HEK293 (cell line): Measurements from ENCODE around the gene SREBF1.
A peak's percentile ranks its signal among the peaks of the same experiment; 100 is the strongest.

ENCODE experiments used
- CTCF ChIA-PET: fragments of 350-600 bp; formaldehyde crosslinking; extraction: SDS; loops from one replicate; lab custom pipeline; 2021; ENCODE audit warnings: antibody characterized with exemption; lab: Yijun Ruan, JAX
- POLR2A ChIA-PET: fragments of 300-600 bp; formaldehyde crosslinking; extraction: SDS; loops from one replicate; lab custom pipeline; 2020; ENCODE audit warnings: antibody characterized with exemption, inconsistent platforms; lab: Yijun Ruan, JAX
- H3K27ac ChIP-seq: fragments of 200-500 bp; sonication (Bioruptor generic); 2 replicates; pipeline ENCODE4 v1.5.1; 2014; ENCODE audit warnings: low read depth, low read length, control low read depth, inconsistent platforms; ENCODE audit errors: extremely low read depth
- H3K36me3 ChIP-seq, 2 experiments: fragments of 200-500 bp in 1 of 2; sonication (Bioruptor generic) in 1 of 2; 1 replicate in 1 of 2; 2 replicates in 1 of 2; pipeline ENCODE4 v1.5.1; 2014 to 2017; ENCODE audit warnings: inconsistent platforms in 2 of 2, low read length in 2 of 2; ENCODE audit not compliant: control insufficient read depth in 2 of 2, insufficient read depth in 1 of 2
- H3K4me1 ChIP-seq: fragments of 200-500 bp; sonication (Bioruptor generic); 2 replicates; pipeline ENCODE4 v1.5.1; 2014; ENCODE audit warnings: mild to moderate bottlenecking, low read length, inconsistent platforms; ENCODE audit not compliant: control insufficient read depth, insufficient read depth
- H3K4me3 ChIP-seq: 2 replicates; pipeline ENCODE4 v1.5.1; 2011; ENCODE audit warnings: low read depth, mild to moderate bottlenecking, control low read depth, low read length, moderate library complexity
- H3K9me3 ChIP-seq: fragments of 200-500 bp; sonication (Bioruptor generic); 2 replicates; pipeline ENCODE4 v1.5.1; 2014; ENCODE audit warnings: low read depth, low read length, inconsistent platforms; ENCODE audit not compliant: control insufficient read depth, insufficient read depth
- GLIS2 ChIP-seq: fragments of 450-650 bp; formaldehyde crosslinking; IDR thresholded peaks from 2 replicates; pipeline ENCODE4 v1.5.1; 2016; ENCODE audit warnings: missing biosample characterization, missing genetic modification characterization
- IKZF3 ChIP-seq: fragments of 450-650 bp; IDR thresholded peaks from 2 replicates; pipeline ENCODE4 v1.5.0; 2018; ENCODE audit warnings: missing biosample characterization, mild to moderate bottlenecking, missing genetic modification characterization, moderate library complexity
- KLF1 ChIP-seq: fragments of 450-650 bp; formaldehyde crosslinking; IDR thresholded peaks from 2 replicates; pipeline ENCODE4 v1.5.1; 2016; ENCODE audit warnings: missing biosample characterization, missing genetic modification characterization
- SCRT1 ChIP-seq: fragments of 450-650 bp; formaldehyde crosslinking; IDR thresholded peaks from 2 replicates; pipeline ENCODE4 v1.5.1; 2016; ENCODE audit warnings: missing biosample characterization, missing genetic modification characterization, borderline replicate concordance
- ZFHX2 ChIP-seq: fragments of 450-650 bp; formaldehyde crosslinking; conservative IDR thresholded peaks from 2 replicates; pipeline ENCODE4 v1.5.1; 2016; ENCODE audit warnings: missing biosample characterization, missing genetic modification characterization
- ZFP41 ChIP-seq: fragments of 450-650 bp; formaldehyde crosslinking; IDR thresholded peaks from 2 replicates; pipeline ENCODE4 v1.5.1; 2016; ENCODE audit warnings: missing biosample characterization, missing genetic modification characterization, borderline replicate concordance
- ZIC2 ChIP-seq: fragments of 450-650 bp; formaldehyde crosslinking; IDR thresholded peaks from 2 replicates; pipeline ENCODE4 v1.5.1; 2016; ENCODE audit warnings: missing biosample characterization, missing genetic modification characterization
- ZNF132 ChIP-seq: fragments of 450-650 bp; formaldehyde crosslinking; IDR thresholded peaks from 2 replicates; pipeline ENCODE4 v1.5.1; 2017; ENCODE audit warnings: missing biosample characterization, missing genetic modification characterization, borderline replicate concordance
- ZNF266 ChIP-seq: fragments of 450-650 bp; formaldehyde crosslinking; IDR thresholded peaks from 2 replicates; pipeline ENCODE4 v1.5.1; 2016; ENCODE audit warnings: missing biosample characterization, missing genetic modification characterization, low read depth
- ZNF48 ChIP-seq: fragments of 450-650 bp; formaldehyde crosslinking; IDR thresholded peaks from 2 replicates; pipeline ENCODE4 v1.5.1; 2016; ENCODE audit warnings: missing biosample characterization, missing genetic modification characterization
- ZNF501 ChIP-seq: fragments of 450-650 bp; formaldehyde crosslinking; IDR thresholded peaks from 2 replicates; pipeline ENCODE4 v1.5.1; 2016; ENCODE audit warnings: missing biosample characterization, missing genetic modification characterization
- ZNF600 ChIP-seq: fragments of 450-650 bp; formaldehyde crosslinking; IDR thresholded peaks from 2 replicates; pipeline ENCODE4 v1.5.1; 2016; ENCODE audit warnings: missing biosample characterization, missing genetic modification characterization
- ZNF785 ChIP-seq: fragments of 450-650 bp; formaldehyde crosslinking; IDR thresholded peaks from 2 replicates; pipeline ENCODE4 v1.5.1; 2016; ENCODE audit warnings: missing biosample characterization, missing genetic modification characterization
- ZSCAN16 ChIP-seq: fragments of 450-650 bp; formaldehyde crosslinking; IDR thresholded peaks from 2 replicates; pipeline ENCODE4 v1.5.1; 2016; ENCODE audit warnings: missing biosample characterization, missing genetic modification characterization
- TF ChIP-seq, protein P1 (sequence below): fragments of 450-650 bp; formaldehyde crosslinking; IDR thresholded peaks from 2 replicates; pipeline ENCODE4 v1.5.1; 2016; ENCODE audit warnings: missing biosample characterization, missing genetic modification characterization
- TF ChIP-seq, protein P2 (sequence below): fragments of 450-650 bp; formaldehyde crosslinking; IDR thresholded peaks from 2 replicates; pipeline ENCODE4 v1.5.1; 2016; ENCODE audit warnings: missing biosample characterization, missing genetic modification characterization
- TF ChIP-seq, protein P3 (sequence below): fragments of 450-650 bp; formaldehyde crosslinking; IDR thresholded peaks from 2 replicates; pipeline ENCODE4 v1.5.1; 2016; ENCODE audit warnings: missing biosample characterization, missing genetic modification characterization
- TF ChIP-seq, protein P4 (sequence below): fragments of 450-650 bp; formaldehyde crosslinking; IDR thresholded peaks from 2 replicates; pipeline ENCODE4 v1.5.1; 2016; ENCODE audit warnings: missing biosample characterization, missing genetic modification characterization
- TF ChIP-seq, protein P5 (sequence below): fragments of 450-650 bp; formaldehyde crosslinking; IDR thresholded peaks from 2 replicates; pipeline ENCODE4 v1.5.1; 2016; ENCODE audit warnings: missing biosample characterization, missing genetic modification characterization
- TF ChIP-seq, protein P6 (sequence below): fragments of 450-650 bp; IDR thresholded peaks from 2 replicates; pipeline ENCODE4 v1.5.1; 2018; ENCODE audit warnings: missing biosample characterization, mild to moderate bottlenecking, missing genetic modification characterization

The SREBF1 gene

DNA sequence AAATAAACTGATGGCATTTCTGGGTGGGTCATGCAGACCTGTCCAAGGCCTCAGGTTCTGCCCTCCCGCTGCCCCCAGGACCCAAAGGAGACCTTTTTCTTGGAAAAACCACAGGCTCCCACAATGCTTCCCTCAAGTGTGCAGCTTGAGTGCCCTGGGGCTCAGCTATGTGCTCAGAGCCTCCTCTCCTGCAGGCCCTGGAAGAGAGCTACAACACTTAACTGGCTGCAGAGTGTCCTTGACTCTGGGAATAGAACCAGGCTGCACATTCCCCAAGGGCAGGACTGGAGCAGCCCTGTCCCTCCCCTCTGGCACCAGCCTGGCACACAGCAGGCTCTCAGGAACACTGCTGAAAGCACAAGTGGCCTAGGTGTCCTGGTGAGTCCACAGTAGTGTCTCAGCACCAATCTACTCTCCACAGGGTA lies 4.8 kb upstream of the SREBF1 start:
- no peak overlapping the region for H3K4me3 ChIP-seq
- H3K9me3 ChIP-seq, result no peaks in the 10 kb centered on the region
- ChIA-PET POLR2A (interaction anchor here (0.7 to 2.2 kb wide), 6 partner anchors 13 to 158 kb away, joined by 3 to 8 read pairs (median 4); no protein-coding TSS in a partner anchor), CTCF (interaction anchor here (1.3 kb wide), 1 partner anchor 30 kb away, joined by 4 read pairs; no protein-coding TSS in a partner anchor)
- H3K27ac ChIP-seq, result no peak overlapping the region; the same call in 1 of the 2 replicates
- TF ChIP-seq ZSCAN16 (tag by site-specific recombination) (peak; percentile 93), ZIC2 (tag by site-specific recombination) (peak; percentile 88), ZNF600 (tag by site-specific recombination) (peak; percentile 24; the same call in 1 of the 2 replicates), IKZF3 (tag by site-specific recombination) (peak; percentile 71)
- TF ChIP-seq, protein P1, sequence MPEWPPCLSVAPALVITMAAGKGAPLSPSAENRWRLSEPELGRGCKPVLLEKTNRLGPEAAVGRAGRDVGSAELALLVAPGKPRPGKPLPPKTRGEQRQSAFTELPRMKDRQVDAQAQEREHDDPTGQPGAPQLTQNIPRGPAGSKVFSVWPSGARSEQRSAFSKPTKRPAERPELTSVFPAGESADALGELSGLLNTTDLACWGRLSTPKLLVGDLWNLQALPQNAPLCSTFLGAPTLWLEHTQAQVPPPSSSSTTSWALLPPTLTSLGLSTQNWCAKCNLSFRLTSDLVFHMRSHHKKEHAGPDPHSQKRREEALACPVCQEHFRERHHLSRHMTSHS (tag by site-specific recombination), result no peak
- H3K4me1 ChIP-seq, result peaks cover 20% of the 10 kb centered on the region
- peaks cover 0 to 1% of the 10 kb centered on the region in 2 experiments; a peak in 1 of 3 replicates for H3K36me3 ChIP-seq

DNA sequence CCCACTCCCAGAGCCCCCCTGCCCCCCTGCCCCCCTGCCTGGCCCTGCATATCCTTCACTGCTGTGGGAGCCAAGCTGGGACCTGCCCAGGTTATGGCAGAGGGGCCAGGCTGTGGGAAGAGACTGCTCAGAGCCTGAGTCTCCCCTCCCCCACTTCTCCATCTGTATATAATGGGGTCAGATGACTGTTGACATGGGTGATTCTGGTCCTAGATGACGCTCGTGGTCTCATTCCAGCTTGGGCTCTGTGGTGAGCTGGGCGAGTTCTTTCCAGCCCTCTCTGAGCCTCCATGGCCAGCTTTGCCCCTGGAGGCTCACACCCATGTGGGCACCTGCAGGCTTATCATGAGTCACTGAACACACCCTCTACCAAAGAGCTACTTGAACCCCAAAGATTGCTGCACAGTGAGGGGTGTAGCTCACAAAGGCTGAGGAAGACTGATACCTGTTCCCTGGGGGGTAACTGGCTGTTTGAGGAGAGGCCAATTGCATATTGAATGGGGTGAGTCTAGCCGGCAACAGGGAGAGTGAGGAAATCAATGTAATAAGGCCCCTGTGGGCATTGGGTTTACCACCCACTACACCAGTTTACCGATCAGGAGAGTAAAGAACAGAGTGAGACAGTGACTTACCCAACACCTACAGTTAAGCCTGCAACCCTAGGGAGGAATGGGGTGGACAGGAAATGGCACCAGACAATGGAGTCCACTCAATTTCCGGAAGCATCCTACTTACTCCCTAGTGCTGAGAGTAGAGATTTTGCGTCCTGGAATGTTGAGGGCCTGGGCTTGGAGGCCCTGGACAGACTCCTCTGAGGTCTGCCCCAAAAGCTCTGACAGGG lies 4.2 kb upstream of the SREBF1 start:
- CTCF ChIA-PET, result interaction anchor here (1.3 kb wide), 2 partner anchors 28 to 30 kb away, joined by 4 to 5 read pairs; no protein-coding TSS in a partner anchor
- no peak overlapping the region for H3K4me3 ChIP-seq
- H3K27ac ChIP-seq, result peak overlapping the region; percentile 94; the same call in 1 of the 2 replicates
- no peaks in the 10 kb centered on the region for H3K9me3 ChIP-seq
- POLR2A ChIA-PET, result interaction anchor here (0.6 to 2.2 kb wide), 11 partner anchors 9 to 159 kb away, joined by 3 to 8 read pairs (median 4); no protein-coding TSS in a partner anchor
- peaks cover 20% of the 10 kb centered on the region for H3K4me1 ChIP-seq
- no peaks in the 10 kb centered on the region for H3K36me3 ChIP-seq
- TF ChIP-seq, protein P2, sequence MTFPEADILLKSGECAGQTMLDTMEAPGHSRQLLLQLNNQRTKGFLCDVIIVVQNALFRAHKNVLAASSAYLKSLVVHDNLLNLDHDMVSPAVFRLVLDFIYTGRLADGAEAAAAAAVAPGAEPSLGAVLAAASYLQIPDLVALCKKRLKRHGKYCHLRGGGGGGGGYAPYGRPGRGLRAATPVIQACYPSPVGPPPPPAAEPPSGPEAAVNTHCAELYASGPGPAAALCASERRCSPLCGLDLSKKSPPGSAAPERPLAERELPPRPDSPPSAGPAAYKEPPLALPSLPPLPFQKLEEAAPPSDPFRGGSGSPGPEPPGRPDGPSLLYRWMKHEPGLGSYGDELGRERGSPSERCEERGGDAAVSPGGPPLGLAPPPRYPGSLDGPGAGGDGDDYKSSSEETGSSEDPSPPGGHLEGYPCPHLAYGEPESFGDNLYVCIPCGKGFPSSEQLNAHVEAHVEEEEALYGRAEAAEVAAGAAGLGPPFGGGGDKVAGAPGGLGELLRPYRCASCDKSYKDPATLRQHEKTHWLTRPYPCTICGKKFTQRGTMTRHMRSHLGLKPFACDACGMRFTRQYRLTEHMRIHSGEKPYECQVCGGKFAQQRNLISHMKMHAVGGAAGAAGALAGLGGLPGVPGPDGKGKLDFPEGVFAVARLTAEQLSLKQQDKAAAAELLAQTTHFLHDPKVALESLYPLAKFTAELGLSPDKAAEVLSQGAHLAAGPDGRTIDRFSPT (tag by site-specific recombination), result 0 out of 2 replicates have a peak, but pooled peaks have one; percentile 13
- TF ChIP-seq ZFHX2 (0 out of 2 replicates have a peak, but pooled peaks have one; percentile 5), ZFP41 (no peak), ZNF132 (tag by site-specific recombination) (no peak), ZNF600 (tag by site-specific recombination) (0 out of 2 replicates have a peak, but pooled peaks have one; percentile 47), ZNF501 (tag by site-specific recombination) (no peak), ZNF266 (no peak), ZIC2 (tag by site-specific recombination) (peak; percentile 70), SCRT1 (tag by site-specific recombination) (no peak), KLF1 (tag by site-specific recombination) (peak; percentile 26; the same call in 1 of the 2 replicates), ZNF785 (tag by site-specific recombination) (no peak), GLIS2 (0 out of 2 replicates have a peak, but pooled peaks have one; percentile 16), IKZF3 (tag by site-specific recombination) (no peak), ZNF48 (tag by site-specific recombination) (no peak)
- TF ChIP-seq, protein P3, sequence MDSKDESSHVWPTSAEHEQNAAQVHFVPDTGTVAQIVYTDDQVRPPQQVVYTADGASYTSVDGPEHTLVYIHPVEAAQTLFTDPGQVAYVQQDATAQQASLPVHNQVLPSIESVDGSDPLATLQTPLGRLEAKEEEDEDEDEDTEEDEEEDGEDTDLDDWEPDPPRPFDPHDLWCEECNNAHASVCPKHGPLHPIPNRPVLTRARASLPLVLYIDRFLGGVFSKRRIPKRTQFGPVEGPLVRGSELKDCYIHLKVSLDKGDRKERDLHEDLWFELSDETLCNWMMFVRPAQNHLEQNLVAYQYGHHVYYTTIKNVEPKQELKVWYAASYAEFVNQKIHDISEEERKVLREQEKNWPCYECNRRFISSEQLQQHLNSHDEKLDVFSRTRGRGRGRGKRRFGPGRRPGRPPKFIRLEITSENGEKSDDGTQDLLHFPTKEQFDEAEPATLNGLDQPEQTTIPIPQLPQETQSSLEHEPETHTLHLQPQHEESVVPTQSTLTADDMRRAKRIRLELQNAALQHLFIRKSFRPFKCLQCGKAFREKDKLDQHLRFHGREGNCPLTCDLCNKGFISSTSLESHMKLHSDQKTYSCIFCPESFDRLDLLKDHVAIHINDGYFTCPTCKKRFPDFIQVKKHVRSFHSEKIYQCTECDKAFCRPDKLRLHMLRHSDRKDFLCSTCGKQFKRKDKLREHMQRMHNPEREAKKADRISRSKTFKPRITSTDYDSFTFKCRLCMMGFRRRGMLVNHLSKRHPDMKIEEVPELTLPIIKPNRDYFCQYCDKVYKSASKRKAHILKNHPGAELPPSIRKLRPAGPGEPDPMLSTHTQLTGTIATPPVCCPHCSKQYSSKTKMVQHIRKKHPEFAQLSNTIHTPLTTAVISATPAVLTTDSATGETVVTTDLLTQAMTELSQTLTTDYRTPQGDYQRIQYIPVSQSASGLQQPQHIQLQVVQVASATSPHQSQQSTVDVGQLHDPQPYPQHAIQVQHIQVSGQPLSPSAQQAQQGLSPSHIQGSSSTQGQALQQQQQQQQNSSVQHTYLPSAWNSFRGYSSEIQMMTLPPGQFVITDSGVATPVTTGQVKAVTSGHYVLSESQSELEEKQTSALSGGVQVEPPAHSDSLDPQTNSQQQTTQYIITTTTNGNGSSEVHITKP (tag by site-specific recombination), result peak; percentile 34; the same call in 1 of the 2 replicates
- TF ChIP-seq, protein P4, sequence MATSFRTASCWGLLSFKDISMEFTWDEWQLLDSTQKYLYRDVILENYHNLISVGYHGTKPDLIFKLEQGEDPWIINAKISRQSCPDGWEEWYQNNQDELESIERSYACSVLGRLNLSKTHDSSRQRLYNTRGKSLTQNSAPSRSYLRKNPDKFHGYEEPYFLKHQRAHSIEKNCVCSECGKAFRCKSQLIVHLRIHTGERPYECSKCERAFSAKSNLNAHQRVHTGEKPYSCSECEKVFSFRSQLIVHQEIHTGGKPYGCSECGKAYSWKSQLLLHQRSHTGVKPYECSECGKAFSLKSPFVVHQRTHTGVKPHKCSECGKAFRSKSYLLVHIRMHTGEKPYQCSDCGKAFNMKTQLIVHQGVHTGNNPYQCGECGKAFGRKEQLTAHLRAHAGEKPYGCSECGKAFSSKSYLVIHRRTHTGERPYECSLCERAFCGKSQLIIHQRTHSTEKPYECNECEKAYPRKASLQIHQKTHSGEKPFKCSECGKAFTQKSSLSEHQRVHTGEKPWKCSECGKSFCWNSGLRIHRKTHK (tag by site-specific recombination), result no peak
- TF ChIP-seq, protein P5, sequence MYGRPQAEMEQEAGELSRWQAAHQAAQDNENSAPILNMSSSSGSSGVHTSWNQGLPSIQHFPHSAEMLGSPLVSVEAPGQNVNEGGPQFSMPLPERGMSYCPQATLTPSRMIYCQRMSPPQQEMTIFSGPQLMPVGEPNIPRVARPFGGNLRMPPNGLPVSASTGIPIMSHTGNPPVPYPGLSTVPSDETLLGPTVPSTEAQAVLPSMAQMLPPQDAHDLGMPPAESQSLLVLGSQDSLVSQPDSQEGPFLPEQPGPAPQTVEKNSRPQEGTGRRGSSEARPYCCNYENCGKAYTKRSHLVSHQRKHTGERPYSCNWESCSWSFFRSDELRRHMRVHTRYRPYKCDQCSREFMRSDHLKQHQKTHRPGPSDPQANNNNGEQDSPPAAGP (tag by site-specific recombination), result peak; percentile 22; the same call in 1 of the 2 replicates
- TF ChIP-seq, protein P6, sequence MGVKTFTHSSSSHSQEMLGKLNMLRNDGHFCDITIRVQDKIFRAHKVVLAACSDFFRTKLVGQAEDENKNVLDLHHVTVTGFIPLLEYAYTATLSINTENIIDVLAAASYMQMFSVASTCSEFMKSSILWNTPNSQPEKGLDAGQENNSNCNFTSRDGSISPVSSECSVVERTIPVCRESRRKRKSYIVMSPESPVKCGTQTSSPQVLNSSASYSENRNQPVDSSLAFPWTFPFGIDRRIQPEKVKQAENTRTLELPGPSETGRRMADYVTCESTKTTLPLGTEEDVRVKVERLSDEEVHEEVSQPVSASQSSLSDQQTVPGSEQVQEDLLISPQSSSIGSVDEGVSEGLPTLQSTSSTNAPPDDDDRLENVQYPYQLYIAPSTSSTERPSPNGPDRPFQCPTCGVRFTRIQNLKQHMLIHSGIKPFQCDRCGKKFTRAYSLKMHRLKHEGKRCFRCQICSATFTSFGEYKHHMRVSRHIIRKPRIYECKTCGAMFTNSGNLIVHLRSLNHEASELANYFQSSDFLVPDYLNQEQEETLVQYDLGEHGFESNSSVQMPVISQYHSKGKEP (tag by site-specific recombination), result no peak
